ENCODE results near the gene ADCY2.

ADCY2 gene

GRCh38 chr5:7445831-7446230 is 49.9 kb downstream of the ADCY2 start:
- DNase-seq = no peak

- DNase-seq = no peak
Observed at GRCh38 chr5:7446913-7447312, 51.0 kb downstream of the ADCY2 start.

- DNase-seq = no peak
Observed at GRCh38 chr5:7453947-7454346, 58.0 kb downstream of the ADCY2 start.

- no peak for DNase-seq
Observed at GRCh38 chr5:7456206-7456605, 60.3 kb downstream of the ADCY2 start.

GRCh38 chr5:7461371-7461770 is 65.4 kb downstream of the ADCY2 start:
- no peak for DNase-seq

GRCh38 chr5:7462758-7463157 is 66.8 kb downstream of the ADCY2 start:
- DNase-seq = no peak

GRCh38 chr5:7464182-7464581 is 68.2 kb downstream of the ADCY2 start:
- DNase-seq = no peak

GRCh38 chr5:7467179-7467578 is 71.2 kb downstream of the ADCY2 start:
- no peak for DNase-seq

GRCh38 chr5:7468742-7469141 is 72.8 kb downstream of the ADCY2 start:
- no peak for DNase-seq

GRCh38 chr5:7471710-7472109 is 75.8 kb downstream of the ADCY2 start:
- DNase-seq = no peak

GRCh38 chr5:7473115-7473514 is 77.2 kb downstream of the ADCY2 start:
- DNase-seq = no peak

- DNase-seq = no peak
Observed at GRCh38 chr5:7473668-7474215, 77.8 kb downstream of the ADCY2 start.

GRCh38 chr5:7474821-7475403 is 79.0 kb downstream of the ADCY2 start:
- no peak for DNase-seq

GRCh38 chr5:7478459-7478858 is 82.5 kb downstream of the ADCY2 start:
- no peak for DNase-seq

GRCh38 chr5:7488734-7489133 is 92.8 kb downstream of the ADCY2 start:
- no peak for DNase-seq

GRCh38 chr5:7492371-7492770 is 96.4 kb downstream of the ADCY2 start:
- no peak for DNase-seq

- DNase-seq = no peak
Observed at GRCh38 chr5:7493081-7493480, 97.1 kb downstream of the ADCY2 start.

- DNase-seq = no peak
Observed at GRCh38 chr5:7493622-7494021, 97.7 kb downstream of the ADCY2 start.

GRCh38 chr5:7494481-7495130 is 98.7 kb downstream of the ADCY2 start:
- no peak for DNase-seq

GRCh38 chr5:7495131-7495517 is 99.2 kb downstream of the ADCY2 start:
- DNase-seq = no peak

- DNase-seq = no peak
Observed at GRCh38 chr5:7500256-7500655, 104.3 kb downstream of the ADCY2 start.

- DNase-seq = no peak
Observed at GRCh38 chr5:7501061-7501460, 105.1 kb downstream of the ADCY2 start.

GRCh38 chr5:7503564-7503963 is 107.6 kb downstream of the ADCY2 start:
- DNase-seq = no peak

GRCh38 chr5:7515284-7515914 is 119.5 kb downstream of the ADCY2 start:
- DNase-seq = no peak
